Urothelium cell line (cell line): Measurements from ENCODE around the gene CACNA1F.

Experiments
- DNase-seq: peaks from one replicate; pipeline ENCODE4 v3.0.0; 2011; ENCODE audit warnings: low spot score, mixed read lengths
- FAIRE-seq: peaks from 2 replicates; lab custom pipeline; 2011; peaks lifted over from hg19 to GRCh38; lab: Jason Lieb, UNC

Gene CACNA1F

DNA sequence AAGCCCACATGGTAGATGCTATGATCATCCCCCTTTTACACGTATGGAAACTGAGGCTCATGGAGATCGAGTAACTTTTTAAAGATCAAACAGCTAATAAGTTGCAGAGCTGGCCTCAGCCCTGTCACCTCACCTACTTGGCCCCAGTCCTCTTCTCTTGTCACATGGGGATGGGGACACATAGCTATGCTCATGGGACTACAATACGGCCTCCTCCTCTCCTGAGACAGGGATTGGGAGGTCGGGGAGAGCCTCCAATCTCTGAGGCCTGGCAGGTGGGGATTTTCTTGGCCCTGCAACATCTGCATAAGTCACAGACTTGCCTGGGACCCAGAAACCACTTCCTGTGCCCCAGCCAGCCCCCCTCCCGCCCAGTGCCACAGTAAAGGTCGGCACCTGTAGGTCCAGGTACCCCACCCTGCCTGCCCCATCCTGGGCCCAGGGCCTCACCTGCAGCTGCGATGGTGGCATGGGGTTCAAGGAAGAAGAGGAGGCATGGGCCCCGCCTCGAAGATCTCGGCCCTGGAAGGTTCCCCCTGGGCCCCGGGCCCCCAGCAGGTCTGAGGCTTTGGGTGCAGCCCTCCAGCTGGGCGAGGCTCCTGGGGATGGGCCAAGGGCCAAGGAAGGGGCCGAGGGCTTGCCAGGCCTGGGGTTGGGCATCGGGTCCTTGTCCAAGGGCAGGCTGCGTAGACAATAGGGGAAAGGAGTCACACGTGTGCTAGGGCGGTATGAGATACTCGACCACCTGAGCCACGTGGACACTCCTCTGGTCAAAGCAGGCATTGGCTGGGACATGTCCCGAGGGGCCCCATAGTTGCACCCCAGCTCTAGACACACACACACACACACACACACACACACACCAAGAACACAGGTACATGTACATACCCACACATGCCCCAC lies 25.0 kb upstream of the CACNA1F start:
- no peak for DNase-seq
- no peak for FAIRE-seq

DNA sequence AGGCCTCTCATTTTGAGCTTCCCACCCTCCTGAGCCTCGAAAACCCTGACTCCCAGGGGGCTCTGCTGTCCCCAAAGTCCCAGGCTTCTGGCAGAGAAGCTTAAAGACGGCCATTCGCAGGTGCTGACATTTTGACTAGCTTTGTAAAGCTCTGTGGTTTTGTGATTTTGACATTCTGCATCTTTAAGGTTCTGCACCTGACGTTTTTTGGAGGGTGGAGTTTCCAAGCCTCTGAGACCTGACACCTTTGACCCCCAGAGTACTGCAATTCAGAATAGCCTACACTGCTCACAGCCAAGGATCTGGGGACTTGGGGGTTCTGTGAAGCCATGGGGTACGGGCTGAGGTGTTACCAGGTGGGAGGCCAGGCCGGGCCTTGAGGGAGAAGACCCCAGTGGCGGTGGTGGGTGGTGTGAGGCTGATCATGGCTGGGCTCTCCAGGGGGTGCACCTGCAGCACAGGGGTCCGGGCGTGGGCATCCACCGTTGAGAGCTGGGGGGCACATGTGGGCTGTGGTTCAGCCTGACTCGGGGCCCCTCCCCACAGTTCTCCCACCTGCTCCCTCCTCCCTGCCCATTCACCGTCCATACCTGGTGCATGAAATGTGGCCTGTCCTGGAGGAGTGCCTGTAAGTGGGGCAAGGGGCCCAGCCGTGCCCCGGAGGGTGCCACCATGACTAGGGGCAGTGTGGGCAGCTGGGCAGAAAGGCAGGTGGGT lies 24.1 kb upstream of the CACNA1F start:
- DNase-seq (no peak), FAIRE-seq (no peak)

DNA sequence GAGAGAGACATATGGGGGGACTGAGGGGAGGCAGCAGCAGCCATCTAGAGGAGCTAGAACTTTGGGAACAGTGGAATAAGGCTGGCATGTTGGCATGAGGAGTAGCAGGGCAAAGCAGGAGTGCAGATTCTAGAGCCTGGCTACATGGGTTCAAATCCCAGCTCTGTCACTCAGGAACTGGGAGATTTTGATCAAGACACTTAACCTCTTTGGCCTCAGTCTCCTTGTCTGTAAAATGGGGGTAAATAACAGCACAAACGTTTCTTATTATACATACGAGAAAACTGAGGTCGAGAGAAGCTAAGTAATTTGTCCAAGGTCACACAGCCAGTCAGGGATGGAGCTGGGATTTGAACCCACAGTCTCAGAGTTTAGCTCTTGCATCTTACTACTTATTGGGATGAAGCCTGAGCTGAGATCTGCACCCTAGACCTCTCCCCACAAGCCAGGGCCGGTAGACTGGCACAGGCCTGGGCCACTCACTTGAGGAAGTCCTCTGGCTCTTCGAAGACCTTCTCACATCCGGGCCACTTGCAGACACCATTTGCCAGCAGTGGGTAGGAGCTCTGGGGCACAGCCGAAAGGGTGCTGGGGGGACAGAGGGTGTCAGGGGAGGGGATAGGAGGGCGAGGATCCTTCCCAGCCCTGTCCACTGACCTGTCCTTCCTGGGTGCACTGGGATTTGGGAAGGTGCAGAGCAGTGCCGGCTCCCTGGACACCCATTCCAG lies 23.3 kb upstream of the CACNA1F start:
- DNase-seq (no peak), FAIRE-seq (no peak)

DNA sequence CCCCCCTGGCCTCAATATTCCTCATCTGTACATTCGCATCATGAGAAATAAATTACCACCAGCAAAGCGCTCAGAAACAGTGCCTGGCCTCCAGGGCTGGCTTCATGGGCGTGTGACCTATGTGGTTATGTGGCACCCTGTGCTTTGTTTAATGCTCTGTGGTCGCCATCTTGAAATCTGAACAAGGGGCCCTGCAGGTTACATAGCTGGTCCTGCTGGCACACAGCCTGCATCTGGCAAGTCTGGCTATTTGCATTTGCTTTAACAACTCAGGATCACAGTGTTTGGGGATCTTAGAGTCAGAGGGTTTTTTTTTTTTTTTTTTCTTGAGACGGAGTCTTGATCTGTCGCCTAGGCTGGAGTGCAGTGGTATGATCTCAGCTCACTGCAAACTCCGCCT lies 21.5 kb upstream of the CACNA1F start:
- DNase-seq (no peak), FAIRE-seq (no peak)

DNA sequence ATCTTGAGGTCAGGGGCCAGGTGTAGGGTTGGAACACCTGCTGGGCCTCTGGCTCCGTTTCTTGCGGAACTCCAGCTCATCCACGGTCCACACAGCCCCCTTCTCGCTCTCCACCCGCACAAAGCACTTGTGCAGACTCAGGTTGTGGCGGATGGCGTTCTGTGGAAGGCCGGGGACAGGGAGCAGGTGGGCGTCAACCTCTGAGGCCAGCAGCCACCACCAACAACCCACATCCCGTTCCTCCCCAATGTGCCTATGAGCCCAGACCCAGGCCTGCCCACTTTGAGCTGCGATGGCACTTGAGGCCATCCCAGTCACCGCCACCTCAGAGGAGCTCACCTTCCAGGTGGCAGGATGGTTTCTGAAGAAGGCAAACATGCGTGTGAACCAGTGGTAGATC lies 18.2 kb upstream of the CACNA1F start:
- FAIRE-seq (no peak), DNase-seq (no peak)

DNA sequence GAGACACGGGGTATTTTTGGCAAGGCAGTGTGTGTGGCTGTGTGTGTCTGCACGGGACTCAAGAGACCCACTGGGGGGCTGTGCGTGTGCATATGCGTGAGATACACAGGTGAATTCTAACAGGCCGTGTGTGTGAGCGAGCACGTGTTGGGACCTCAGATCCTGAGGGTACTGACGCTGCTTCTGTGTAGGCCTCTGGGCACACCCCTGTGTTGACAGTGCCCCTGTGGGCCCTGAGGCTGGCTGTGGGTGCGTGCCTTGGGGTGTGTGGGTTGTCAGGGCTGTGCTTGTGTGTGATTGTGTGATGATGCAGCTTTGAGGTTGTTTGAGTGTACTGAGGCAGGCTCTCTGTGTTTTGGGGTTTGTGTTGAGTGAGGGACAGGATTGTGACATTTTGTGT lies 17.4 kb upstream of the CACNA1F start:
- no peak for FAIRE-seq
- no peak for DNase-seq

DNA sequence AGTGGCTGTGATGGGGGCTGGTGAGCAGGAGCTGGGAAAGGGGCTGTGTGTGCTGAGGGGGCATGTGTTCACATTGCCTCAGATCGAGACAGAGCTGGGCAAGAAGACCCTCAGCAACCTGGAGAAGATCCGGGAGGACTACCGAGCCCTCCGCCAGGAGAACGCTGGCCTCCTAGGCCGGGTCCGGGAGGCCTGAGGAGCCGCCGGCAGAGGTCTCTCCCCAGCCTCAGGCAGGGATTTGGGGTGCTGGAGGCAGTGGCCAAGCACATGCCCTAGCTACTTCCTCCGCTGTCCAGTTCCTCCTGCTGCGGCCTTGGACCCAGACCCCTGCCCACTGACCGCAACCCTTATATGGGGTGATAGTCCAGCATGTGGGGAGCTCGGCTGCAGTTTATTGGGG lies 16.9 kb upstream of the CACNA1F start:
- DNase-seq, result no peak
- FAIRE-seq, result no peak

DNA sequence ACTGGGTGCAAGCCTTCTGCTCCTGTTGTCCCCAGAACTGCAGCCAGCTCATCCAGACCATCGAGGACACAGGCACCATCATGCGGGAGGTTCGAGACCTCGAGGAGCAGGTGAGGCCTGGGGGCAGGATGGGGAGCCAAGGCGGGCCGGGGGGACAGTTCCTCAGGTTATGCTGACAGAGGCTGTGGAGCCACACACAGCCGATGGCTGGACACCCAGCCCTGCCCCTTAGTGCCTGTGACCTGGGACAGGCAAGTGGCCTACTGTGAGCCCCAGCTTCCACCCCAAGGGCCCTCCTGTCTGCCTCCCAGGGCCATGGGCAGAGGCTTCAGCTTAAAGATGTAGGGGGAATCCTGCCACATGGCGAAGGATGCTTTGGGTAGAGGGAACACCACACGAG lies 16.5 kb upstream of the CACNA1F start:
- FAIRE-seq (no peak), DNase-seq (no peak)

DNA sequence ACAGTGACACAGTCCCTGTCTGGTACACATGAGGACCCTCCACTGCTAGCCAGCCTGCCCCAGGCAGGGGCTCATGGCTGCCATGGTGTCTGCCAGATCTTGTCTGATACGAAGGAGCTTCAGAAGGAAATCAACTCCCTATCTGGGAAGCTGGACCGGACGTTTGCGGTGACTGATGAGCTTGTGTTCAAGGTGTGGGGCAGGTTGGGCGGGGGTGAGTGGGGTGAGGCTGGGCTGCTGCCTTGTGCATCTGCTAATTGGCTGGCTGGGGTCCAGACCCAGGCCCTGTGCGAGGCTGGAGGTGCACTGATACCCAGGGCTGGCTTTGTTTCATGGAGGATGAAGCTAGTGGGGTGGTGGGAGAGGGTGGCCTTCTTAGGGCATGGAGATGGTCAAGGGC lies 15.9 kb upstream of the CACNA1F start:
- DNase-seq (no peak), FAIRE-seq (no peak)

DNA sequence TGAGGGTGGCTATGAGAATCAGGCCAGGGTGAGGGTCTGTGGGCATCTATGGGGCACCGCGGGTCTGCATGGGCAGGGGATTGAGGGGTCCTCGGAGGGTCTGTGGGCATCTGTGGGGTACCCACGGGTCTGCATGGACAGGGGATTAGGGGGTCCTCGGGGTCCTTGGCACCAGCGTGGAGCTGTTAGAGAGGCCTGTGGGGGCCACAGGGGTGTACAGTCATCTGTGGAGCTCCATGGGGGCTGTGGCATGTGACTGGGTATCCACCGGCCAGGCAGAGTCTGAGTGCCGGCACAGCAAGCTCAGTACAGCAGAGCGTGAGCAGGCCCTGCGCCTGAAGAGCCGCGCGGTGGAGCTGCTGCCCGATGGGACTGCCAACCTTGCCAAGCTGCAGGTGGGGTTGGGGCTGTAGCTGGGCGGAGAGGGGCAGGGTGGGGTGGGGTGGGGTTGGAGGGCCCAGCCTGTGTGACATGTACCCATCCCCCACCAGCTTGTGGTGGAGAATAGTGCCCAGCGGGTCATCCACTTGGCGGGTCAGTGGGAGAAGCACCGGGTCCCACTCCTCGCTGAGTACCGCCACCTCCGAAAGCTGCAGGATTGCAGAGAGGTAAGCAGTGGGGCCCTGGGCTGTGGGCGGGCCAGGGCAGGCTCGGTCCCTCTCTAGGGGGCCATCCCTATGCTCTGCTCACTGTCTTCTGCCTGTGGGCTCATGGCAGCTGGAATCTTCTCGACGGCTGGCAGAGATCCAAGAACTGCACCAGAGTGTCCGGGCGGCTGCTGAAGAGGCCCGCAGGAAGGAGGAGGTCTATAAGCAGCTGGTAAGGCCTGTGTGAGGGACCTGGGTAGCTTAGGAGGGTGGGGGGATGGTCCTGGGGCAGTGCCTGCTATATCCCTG lies 15.0 kb upstream of the CACNA1F start:
- DNase-seq (no peak), FAIRE-seq (no peak)

DNA sequence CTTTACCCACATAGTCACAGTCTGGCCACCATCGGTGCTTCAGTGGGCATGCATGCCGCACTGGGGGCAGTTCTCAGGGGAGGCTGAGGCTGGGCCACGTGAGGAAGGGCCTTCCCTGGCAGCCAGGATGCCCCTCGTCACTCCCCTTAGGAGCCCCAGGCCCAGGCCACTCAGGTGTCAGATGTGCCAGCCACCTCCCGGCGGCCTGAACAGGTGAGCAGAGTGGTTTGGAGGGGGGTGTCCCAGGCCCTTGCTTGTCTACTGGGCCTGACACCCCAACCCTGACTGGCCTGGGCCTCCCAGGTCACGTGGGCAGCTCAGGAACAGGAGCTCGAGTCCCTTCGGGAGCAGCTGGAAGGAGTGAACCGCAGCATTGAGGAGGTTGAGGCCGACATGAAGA lies 14.2 kb upstream of the CACNA1F start:
- no peak for FAIRE-seq
- DNase-seq, result no peak

DNA sequence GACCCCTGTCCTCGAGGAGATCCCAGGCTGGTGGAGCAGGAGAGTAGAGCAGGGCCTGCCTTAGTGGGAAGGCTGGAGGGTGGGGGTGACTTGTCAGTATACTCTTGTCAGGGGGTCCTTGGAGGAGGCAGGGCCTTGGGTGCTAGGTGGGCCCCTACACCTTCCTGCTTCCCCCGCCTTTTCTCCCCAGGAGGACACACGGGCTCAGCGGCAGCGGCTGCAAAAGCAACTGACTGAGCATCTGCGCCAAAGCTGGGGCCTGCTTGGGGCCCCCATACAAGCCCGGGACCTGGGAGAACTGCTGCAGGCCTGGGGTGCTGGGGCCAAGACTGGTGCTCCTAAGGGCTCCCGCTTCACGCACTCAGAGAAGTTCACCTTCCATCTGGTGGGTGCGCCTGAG lies 13.4 kb upstream of the CACNA1F start:
- no peak for FAIRE-seq

DNA sequence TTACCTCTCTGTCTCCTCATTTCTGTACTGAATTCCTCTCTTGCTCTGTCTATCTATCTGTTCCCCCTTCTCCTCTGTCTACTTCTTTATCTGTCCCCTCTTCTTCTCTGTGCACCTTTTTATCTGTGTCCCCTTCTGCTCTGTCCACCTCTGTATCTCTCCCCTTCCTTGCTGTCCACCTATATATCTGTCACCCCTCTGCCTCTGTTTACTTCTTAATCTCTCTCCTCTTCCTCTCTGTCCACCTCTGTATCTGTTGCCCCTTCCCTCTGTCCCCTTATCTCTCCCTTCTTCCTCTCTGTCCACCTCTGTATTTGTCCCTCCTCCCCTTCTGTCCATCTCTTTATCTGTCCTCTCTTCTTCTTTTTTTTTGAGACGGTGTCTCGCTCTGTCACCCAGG lies 11.1 kb upstream of the CACNA1F start:
- FAIRE-seq, result no peak
- no peak for DNase-seq

More for the DNA sequence above, 13.4 kb upstream of the CACNA1F start:
- DNase-seq, result no peak

DNA sequence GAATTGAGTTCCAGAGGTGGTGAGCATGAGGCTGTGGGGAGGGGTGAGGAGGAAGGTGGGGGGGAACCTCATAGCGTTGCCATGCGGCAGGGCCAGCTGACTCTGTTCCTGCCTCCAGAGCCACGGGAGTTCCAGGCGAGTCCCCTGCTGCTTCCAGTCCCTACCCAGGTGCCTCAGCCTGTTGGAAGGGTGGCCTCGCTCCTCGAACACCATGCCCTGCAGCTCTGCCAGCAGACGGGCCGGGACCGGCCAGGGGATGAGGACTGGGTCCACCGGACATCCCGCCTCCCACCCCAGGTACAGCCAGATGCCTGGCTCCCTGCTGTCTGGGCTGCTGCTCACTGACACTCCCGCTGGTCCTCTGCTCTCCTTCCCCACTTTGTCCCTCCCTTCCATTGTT lies 10.0 kb upstream of the CACNA1F start:
- DNase-seq, result no peak
- no peak for FAIRE-seq

DNA sequence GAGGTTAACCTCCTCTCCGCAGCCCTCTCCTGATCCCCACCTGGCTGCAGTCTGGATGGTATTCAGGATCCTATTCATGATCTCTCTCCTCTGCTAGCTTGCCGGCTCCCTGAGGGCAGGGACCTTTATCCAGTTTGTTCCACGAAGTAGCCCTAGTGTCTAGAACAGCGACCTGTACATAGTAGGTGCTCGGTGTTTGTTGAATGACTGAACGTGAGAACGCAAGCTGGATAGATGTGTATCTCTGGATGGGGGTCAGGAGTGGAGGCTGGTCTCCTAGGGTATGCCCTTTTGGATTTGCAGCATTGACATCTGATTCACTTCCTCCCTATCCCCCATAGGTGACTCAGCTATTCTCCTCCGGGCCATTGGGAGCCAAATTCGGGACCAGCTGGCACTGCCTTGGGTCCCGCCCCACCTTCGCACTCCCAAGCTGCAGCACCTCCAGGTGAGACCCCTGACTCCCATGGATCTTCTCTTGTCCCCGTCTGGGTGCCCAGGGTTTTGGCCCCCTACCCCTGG lies 9.5 kb upstream of the CACNA1F start:
- FAIRE-seq (no peak), DNase-seq (no peak)

DNA sequence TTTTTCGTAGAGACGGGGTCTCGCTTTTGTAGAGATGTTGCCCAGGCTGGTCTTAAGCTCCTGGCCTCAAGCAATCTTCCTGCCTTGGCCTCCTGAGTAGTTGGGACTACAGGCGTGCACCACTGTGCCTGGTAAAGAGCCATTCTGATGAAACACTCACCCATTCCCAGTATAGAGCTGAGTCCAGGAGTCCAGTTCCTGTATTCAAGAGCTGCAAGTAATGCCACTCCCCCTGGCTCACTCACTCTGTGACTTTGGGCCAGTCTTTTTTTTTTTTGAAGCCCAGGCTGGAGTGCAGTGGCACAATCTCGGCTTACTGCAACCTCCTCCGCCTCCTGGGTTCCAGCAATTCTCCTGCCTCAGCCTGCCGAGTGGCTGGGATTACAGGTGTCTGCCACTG lies 5.6 kb upstream of the CACNA1F start:
- FAIRE-seq (no peak), DNase-seq (no peak)

DNA sequence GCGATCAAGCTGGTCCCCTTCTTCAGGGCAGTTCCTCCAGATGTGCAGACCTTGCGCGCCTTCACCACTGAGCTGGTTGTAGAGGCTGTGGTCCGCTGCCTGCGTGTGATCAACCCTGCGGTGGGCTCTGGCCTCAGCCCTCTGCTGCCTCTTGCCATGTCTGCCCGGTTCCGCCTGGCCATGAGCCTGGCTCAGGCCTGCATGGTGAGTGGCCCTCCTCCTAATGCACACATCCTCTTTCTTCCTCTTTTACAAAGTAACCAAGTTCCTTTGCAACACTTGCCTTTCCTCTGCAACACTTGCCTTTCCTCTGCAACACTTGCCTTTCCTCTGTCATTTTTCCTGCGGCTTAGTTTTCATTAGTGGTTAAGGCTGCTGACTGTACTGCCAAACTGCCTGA lies 3.9 kb upstream of the CACNA1F start:
- no peak for DNase-seq
- no peak for FAIRE-seq

DNA sequence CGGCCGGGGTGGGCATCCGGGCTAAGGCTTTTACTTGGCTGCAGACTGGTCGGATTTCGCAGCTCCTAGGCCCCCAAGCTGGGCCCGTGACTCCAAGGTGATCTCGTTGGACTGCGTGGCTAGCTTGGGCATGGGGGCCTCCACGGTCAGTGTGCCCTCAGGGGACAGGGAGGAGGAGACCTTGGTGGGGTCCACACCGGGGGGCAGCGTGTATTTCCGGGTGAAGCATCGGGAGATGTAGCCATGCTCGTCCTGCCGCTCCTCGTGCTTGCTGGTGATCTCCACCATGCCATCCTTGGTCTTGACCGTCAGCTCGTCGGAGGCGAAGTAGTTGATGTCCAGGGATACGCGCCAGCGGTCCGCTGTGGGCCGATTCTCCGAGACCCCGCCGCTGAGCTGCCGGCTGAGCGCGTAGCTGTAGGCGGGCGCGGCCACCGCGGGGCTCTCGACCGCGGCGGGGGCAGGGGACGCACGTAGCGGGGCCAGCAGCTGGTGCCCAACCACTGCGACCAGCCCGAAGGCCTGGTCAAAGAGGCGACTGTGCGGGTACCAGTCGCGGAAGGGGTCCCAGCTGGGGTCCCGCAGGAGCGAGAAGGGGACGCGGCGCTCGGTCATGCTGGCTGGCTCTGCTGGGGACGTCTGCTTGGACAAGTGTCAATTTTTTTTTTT lies 881 bp upstream of the CACNA1F start:
- DNase-seq (no peak), FAIRE-seq (no peak)

DNA sequence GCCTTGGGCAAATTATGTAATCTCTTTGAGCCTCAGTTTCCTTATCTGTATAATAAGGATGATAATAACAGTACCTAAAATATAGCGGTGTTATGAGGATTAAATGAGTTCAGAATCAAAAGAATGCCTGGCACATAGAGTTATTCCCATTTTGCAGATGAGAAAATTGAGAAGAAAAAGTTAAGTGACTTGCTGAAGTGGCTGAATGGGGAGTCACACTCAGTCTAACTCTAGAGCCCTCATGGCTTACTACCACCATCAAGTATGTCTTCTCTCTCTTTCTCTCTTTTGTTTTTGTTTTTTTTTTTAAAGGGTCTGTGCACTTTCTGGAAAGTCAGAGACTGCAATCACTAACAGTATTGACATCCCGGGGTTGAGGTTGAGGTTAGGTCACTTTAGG lies 615 bp downstream of the CACNA1F start:
- FAIRE-seq (no peak), DNase-seq (no peak)
